Cardiac fibroblast (primary cell): Measurements from ENCODE around the gene NEURL1.

ENCODE experiments used
- DNase-seq, 2 donors: peaks; one replicate each; pipeline versions ENCODE4 v3.0.0 to v3.0.0-alpha.2; 2010; ENCODE audit warnings: low read depth in 2 of 2
- H3K4me3 ChIP-seq, 2 donors: replicated peaks in 1 of 2; 1 replicate in 1 of 2; 2 replicates in 1 of 2; pipeline ENCODE4 v1.5.1; 2011; ENCODE audit warnings: low read depth in 2 of 2, low read length in 2 of 2, mild to moderate bottlenecking in 2 of 2, moderate library complexity in 1 of 2
- TF ChIP-seq, protein P1 (sequence below): IDR thresholded peaks from one replicate; pipeline ENCODE4 v1.5.1; 2011; ENCODE audit warnings: low read depth, mild to moderate bottlenecking, low read length, inconsistent platforms

NEURL1 gene

GRCh38 chr10:103578782-103579382, 85.4 kb downstream of the NEURL1 start:
- DNase-seq, result no peak
- no peak overlapping the region for H3K4me3 ChIP-seq
- TF ChIP-seq, protein P1, sequence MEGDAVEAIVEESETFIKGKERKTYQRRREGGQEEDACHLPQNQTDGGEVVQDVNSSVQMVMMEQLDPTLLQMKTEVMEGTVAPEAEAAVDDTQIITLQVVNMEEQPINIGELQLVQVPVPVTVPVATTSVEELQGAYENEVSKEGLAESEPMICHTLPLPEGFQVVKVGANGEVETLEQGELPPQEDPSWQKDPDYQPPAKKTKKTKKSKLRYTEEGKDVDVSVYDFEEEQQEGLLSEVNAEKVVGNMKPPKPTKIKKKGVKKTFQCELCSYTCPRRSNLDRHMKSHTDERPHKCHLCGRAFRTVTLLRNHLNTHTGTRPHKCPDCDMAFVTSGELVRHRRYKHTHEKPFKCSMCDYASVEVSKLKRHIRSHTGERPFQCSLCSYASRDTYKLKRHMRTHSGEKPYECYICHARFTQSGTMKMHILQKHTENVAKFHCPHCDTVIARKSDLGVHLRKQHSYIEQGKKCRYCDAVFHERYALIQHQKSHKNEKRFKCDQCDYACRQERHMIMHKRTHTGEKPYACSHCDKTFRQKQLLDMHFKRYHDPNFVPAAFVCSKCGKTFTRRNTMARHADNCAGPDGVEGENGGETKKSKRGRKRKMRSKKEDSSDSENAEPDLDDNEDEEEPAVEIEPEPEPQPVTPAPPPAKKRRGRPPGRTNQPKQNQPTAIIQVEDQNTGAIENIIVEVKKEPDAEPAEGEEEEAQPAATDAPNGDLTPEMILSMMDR, result no peak

DNA sequence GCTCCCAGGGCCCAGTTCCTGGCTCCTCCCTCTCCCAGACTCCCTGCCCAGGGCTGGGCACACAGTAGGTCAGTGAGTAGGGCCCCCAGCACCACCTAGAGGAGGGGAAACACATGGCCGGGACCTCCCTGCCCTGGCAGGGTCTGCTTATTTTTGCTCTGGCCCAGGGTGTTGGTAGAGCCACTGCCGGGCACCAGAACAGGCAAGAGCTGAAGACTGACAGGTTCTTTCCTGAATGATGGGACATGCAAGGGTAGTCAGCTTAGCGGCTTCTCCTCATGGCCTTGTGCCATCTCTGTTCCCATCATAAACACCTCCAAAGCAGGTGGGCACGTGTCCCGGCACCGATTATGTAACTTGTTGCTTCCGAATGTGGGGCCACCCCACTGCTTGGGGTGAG, 86.5 kb downstream of the NEURL1 start:
- TF ChIP-seq, protein P1, result no peak
- H3K4me3 ChIP-seq, result no peak overlapping the region
- DNase-seq, result no peak

- no peak overlapping the region for H3K4me3 ChIP-seq
- DNase-seq, result no peak
- TF ChIP-seq, protein P1, result no peak
Measured at GRCh38 chr10:103580430-103580829, 86.9 kb downstream of the NEURL1 start.

GRCh38 chr10:103581499-103581898, 88.0 kb downstream of the NEURL1 start:
- DNase-seq, result peak in 1 of 2 donors; percentile 16
- H3K4me3 ChIP-seq, result no peak overlapping the region
- TF ChIP-seq, protein P1, result no peak

DNA sequence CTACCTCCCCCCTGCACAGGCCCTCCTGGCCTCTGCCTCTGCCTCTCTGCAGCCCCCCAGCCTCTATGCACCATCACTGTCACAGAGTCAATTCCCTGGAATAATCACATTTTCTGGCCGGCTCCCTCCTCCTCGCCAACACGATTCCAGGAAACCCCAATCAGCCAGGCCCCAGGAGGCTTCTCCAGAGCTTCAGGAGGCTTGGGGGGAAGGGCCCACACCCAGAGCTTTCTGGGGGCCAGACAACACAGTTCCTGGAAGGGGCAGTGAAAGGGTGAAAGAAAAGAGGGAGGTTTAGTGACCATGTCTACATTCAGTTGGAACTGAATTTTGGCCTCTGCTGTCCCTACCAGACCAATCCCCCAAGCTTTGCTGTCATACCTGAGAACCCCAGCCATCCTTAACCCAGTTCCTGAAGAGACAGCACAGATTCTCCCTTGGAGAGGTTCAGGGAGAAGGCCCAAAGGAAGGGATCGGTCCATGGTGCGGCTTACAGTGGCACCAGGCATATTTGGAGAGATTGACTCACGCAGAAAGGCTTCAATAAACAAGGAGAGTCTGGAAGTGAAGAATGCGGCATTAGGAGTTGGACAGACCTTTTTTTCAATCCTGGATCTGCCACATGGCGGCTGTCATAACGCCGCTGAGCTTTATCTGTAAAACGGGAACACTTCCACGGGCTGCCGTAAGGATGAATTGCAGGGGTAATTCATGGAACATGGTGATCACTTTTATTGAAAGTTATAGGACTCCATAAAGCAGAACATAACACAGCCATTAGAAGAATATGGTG, 89.0 kb downstream of the NEURL1 start:
- TF ChIP-seq, protein P1, result no peak
- no peak for DNase-seq
- H3K4me3 ChIP-seq, result no peak overlapping the region

DNA sequence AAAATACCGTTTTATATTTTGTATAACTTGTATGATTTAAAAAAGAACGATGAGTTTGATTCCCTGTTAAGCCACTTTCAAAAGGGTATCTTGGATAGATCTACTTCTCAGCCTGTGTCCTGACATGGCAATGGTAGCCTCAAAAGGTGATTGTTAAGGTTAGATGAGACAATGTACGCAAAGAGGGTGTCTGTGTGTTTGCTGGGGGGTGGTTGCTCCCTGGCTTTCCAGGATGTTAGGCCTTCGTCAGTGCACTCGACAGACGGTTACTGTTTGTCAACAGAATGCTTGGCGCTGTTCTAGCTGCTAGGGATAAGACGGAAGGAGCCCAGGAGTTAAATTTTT, 90.3 kb downstream of the NEURL1 start:
- H3K4me3 ChIP-seq, result no peak overlapping the region
- TF ChIP-seq, protein P1, result no peak
- DNase-seq, result no peak
